HG03571 (cell line): ENCODE results near the gene OVCA2.

Source experiments
- ATAC-seq: cut with Tn5 transposase; IDR thresholded peaks from one replicate; pipeline ENCODE4 v1.9.1; 2021; ENCODE audit not compliant: unreplicated experiment

OVCA2 gene

GRCh38 chr17:2041561-2042389 is at the start of gene OVCA2:
TSS of gene OVCA2 (plus strand) at chr17:2042022. CDS start at chr17:2042048, 26 bp downstream.
- ATAC-seq: peak; percentile 78

- ATAC-seq: no peak
Measured at GRCh38 chr17:1992541-1992940, 49.3 kb upstream of the OVCA2 start.

GRCh38 chr17:1994707-1995106 is 47.1 kb upstream of the OVCA2 start:
- no peak for ATAC-seq

- ATAC-seq: no peak
Measured at GRCh38 chr17:1995321-1995892, 46.4 kb upstream of the OVCA2 start.

GRCh38 chr17:1995907-1996799 is 45.7 kb upstream of the OVCA2 start:
- ATAC-seq: no peak

- no peak for ATAC-seq
Measured at GRCh38 chr17:1996800-1997288, 45.0 kb upstream of the OVCA2 start.

- ATAC-seq: no peak
Measured at GRCh38 chr17:1997289-1997926, 44.4 kb upstream of the OVCA2 start.

GRCh38 chr17:1997927-1998742 is 43.7 kb upstream of the OVCA2 start:
- ATAC-seq: no peak

- ATAC-seq: no peak
Measured at GRCh38 chr17:1999557-2000251, 42.1 kb upstream of the OVCA2 start.

- ATAC-seq: no peak
Measured at GRCh38 chr17:2002767-2003329, 39.0 kb upstream of the OVCA2 start.

- no peak for ATAC-seq
Measured at GRCh38 chr17:2003525-2003924, 38.3 kb upstream of the OVCA2 start.

- no peak for ATAC-seq
Measured at GRCh38 chr17:2004435-2004952, 37.3 kb upstream of the OVCA2 start.

GRCh38 chr17:2008332-2009126 is 33.3 kb upstream of the OVCA2 start:
- no peak for ATAC-seq

- ATAC-seq: no peak
Measured at GRCh38 chr17:2009737-2010136, 32.1 kb upstream of the OVCA2 start.

- ATAC-seq: no peak
Measured at GRCh38 chr17:2011411-2012371, 30.1 kb upstream of the OVCA2 start.

GRCh38 chr17:2012499-2012898 is 29.3 kb upstream of the OVCA2 start:
- no peak for ATAC-seq
